GM12878 (cell line): ENCODE measurements around the gene E2F2. TPM values are rescaled to one million over a fixed set of nuclear protein-coding genes. Genes with fewer than 3 reads are reported as not detected.

ENCODE experiments used
- BACH1 ChIP-seq: fragments of 450-650 bp; IDR thresholded peaks from 2 replicates; pipeline ENCODE4 v1.6.1; 2017; ENCODE audit warnings: mild to moderate bottlenecking, borderline replicate concordance
- BRCA1 ChIP-seq: IDR thresholded peaks from 2 replicates; pipeline ENCODE4 v1.6.1; 2011; ENCODE audit warnings: low read depth, low read length, improper control_type of control experiment
- CBX5 ChIP-seq: sonication (generic); IDR thresholded peaks from 2 replicates; pipeline ENCODE4 v1.6.1; 2016; ENCODE audit warnings: low read depth, moderate library complexity, mild to moderate bottlenecking, inconsistent platforms
- CREB1 ChIP-seq: IDR thresholded peaks from 2 replicates; pipeline ENCODE4 v1.6.1; 2012; ENCODE audit warnings: low read depth, mild to moderate bottlenecking, inconsistent platforms
- CTCF ChIP-seq, 3 experiments: IDR thresholded peaks in 2 of 3; conservative IDR thresholded peaks in 1 of 3; 2 replicates each; pipeline ENCODE4 v1.5.1; 2011; ENCODE audit warnings: low read depth in 3 of 3, low read length in 3 of 3, mild to moderate bottlenecking in 3 of 3, control low read depth in 2 of 3, moderate library complexity in 2 of 3, inconsistent platforms in 1 of 3, mixed read lengths in 1 of 3; ENCODE audit not compliant: control insufficient read depth in 2 of 3, insufficient read depth in 1 of 3; ENCODE audit errors: extremely low read depth in 1 of 3
- DPF2 ChIP-seq: fragments of 450-650 bp; IDR thresholded peaks from 2 replicates; pipeline ENCODE4 v1.6.1; 2017; ENCODE audit warnings: mild to moderate bottlenecking
- E2F4 ChIP-seq: IDR thresholded peaks from 2 replicates; pipeline ENCODE4 v1.6.1; 2012; ENCODE audit warnings: low read depth, low read length, improper control_type of control experiment
- ETV6 ChIP-seq, 2 experiments: fragments of 450-650 bp in 1 of 2; IDR thresholded peaks in 1 of 2; conservative IDR thresholded peaks in 1 of 2; 2 replicates each; pipeline ENCODE4 v1.6.1; 2014; ENCODE audit warnings: antibody characterized with exemption in 1 of 2, borderline replicate concordance in 1 of 2, low read depth in 1 of 2, mild to moderate bottlenecking in 1 of 2, moderate library complexity in 1 of 2
- EZH2 ChIP-seq: IDR thresholded peaks from 2 replicates; pipeline ENCODE4 v1.6.1; 2012; ENCODE audit warnings: low read depth, mild to moderate bottlenecking, control low read depth, inconsistent platforms, low read length, borderline replicate concordance; ENCODE audit not compliant: control insufficient read depth
- FOS ChIP-seq: IDR thresholded peaks from 3 replicates; pipeline ENCODE4 v1.6.1; 2011; ENCODE audit warnings: borderline replicate concordance; ENCODE audit not compliant: insufficient read length; ENCODE audit errors: extremely low read depth
- FOXK2 ChIP-seq: fragments of 450-650 bp; IDR thresholded peaks from 2 replicates; pipeline ENCODE4 v1.6.1; 2017; ENCODE audit warnings: mild to moderate bottlenecking, moderate library complexity
- FOXM1 ChIP-seq: IDR thresholded peaks from 2 replicates; pipeline ENCODE4 v1.6.1; 2012; ENCODE audit warnings: low read depth, mild to moderate bottlenecking, inconsistent platforms, low read length, moderate library complexity
- GATAD2B ChIP-seq: fragments of 450-650 bp; conservative IDR thresholded peaks from 2 replicates; pipeline ENCODE4 v1.6.1; 2017; ENCODE audit warnings: low read depth, mild to moderate bottlenecking, moderate library complexity
- HDAC2 ChIP-seq: fragments of 200-600 bp; sonication (generic); IDR thresholded peaks from 2 replicates; pipeline ENCODE4 v1.6.1; 2017
- IRF4 ChIP-seq: IDR thresholded peaks from 2 replicates; pipeline ENCODE4 v1.6.1; 2011; ENCODE audit warnings: low read depth, low read length
- JUND ChIP-seq: IDR thresholded peaks from 2 replicates; pipeline ENCODE4 v1.6.1; 2012; ENCODE audit warnings: low read depth, mild to moderate bottlenecking, low read length, improper control_type of control experiment, moderate library complexity
- PKNOX1 ChIP-seq: fragments of 450-650 bp; IDR thresholded peaks from 2 replicates; pipeline ENCODE4 v1.6.1; 2016; ENCODE audit warnings: mild to moderate bottlenecking
- POLR2AphosphoS2 ChIP-seq: IDR thresholded peaks from 2 replicates; pipeline ENCODE4 v1.6.1; 2011; ENCODE audit warnings: low read depth, mild to moderate bottlenecking, low read length, improper control_type of control experiment, moderate library complexity
- REST ChIP-seq: IDR thresholded peaks from 2 replicates; pipeline ENCODE4 v1.6.1; 2012; ENCODE audit warnings: mild to moderate bottlenecking, low read depth, low read length
- SREBF2 ChIP-seq: IDR thresholded peaks from 2 replicates; pipeline ENCODE4 v1.6.1; 2012; ENCODE audit warnings: mild to moderate bottlenecking, low read length
- STAT3 ChIP-seq: IDR thresholded peaks from 2 replicates; pipeline ENCODE4 v1.6.1; 2011; ENCODE audit warnings: low read depth, low read length, improper control_type of control experiment
- TCF7 ChIP-seq: IDR thresholded peaks from 2 replicates; pipeline ENCODE4 v1.6.1; 2014; ENCODE audit warnings: antibody characterized with exemption, borderline replicate concordance
- YY1 ChIP-seq: IDR thresholded peaks from 2 replicates; pipeline ENCODE4 v1.6.1; 2011; ENCODE audit warnings: low read depth, mild to moderate bottlenecking, low read length
- ZNF207 ChIP-seq: fragments of 450-650 bp; IDR thresholded peaks from 2 replicates; pipeline ENCODE4 v1.6.1; 2014; ENCODE audit warnings: antibody characterized with exemption, mild to moderate bottlenecking, borderline replicate concordance
- polyA plus RNA-seq, 11 experiments: library from polyadenylated mRNA; depleted of rRNA in 4 of 11; unstranded in 6 of 11; stranded (reverse) in 5 of 11; fragments of >200 nt; fragmentation: Nextera tagmentation in 4 of 11; fragmentation: Illumina TruSeq in 1 of 11; extraction: Ambion mirVana in 4 of 11; extraction: Trizol in 1 of 11; gene quantifications; 1 replicate in 1 of 11; 2 replicates in 10 of 11; pipeline versions ENCODE4 v1.2.1 to v1.2.3, GENCODE V29; 2011 to 2016; ENCODE audit warnings: inconsistent platforms in 2 of 11, missing spikeins in 2 of 11, low read depth in 1 of 11
- total RNA-seq, 4 experiments: library from RNA; depleted of rRNA in 3 of 4; stranded (reverse); fragments of >200 nt in 3 of 4; fragmentation: Illumina TruSeq in 1 of 4; extraction: Trizol in 1 of 4; gene quantifications; 2 replicates each; pipeline versions ENCODE4 v1.2.1 to v1.2.3, GENCODE V29; 2013 to 2021

Gene E2F2
- total and polyA plus RNA-seq, 10 of the 15 experiments (the other 5 are each of a cell fraction or from before 2014, with no cell fraction given): 3.8 to 27.2 (median 14.6) TPM

- TF ChIP-seq ETV6 (conservative IDR thresholded peaks at IDR 0.05 in 1 of 2, IDR thresholded peaks at IDR 0.05 in 1 of 2; ENCODE audit: borderline replicate concordance in 1 of 2, low read depth in 1 of 2): peak in 1 of 2 experiments; percentile 42; a peak in 1 of 4 replicates
- no peak for TF ChIP-seq JUND
- no peak for TF ChIP-seq FOXK2
- TF ChIP-seq TCF7: no peak
- peak; percentile 96 to 99 (median 99); a peak in 5 of 6 replicates for TF ChIP-seq CTCF (IDR thresholded peaks at IDR 0.05 in 2 of 3, conservative IDR thresholded peaks at IDR 0.05 in 1 of 3; ENCODE audit: control insufficient read depth in 2 of 3, extremely low read depth in 1 of 3, insufficient read depth in 1 of 3, low read depth in 3 of 3, low read length in 3 of 3)
- TF ChIP-seq BACH1: no peak
- TF ChIP-seq HDAC2: no peak
- no peak for TF ChIP-seq SREBF2
- 0 out of 2 replicates have a peak, but pooled peaks have one; percentile 56 for TF ChIP-seq ZNF207
- TF ChIP-seq POLR2AphosphoS2: no peak
- TF ChIP-seq PKNOX1: peak; percentile 51; the same call in 1 of the 2 replicates
- TF ChIP-seq CBX5: peak; percentile 73; the same call in 1 of the 2 replicates
- TF ChIP-seq IRF4: peak; percentile 72
- TF ChIP-seq E2F4: no peak
- peak; percentile 80 for TF ChIP-seq YY1
- no peak for TF ChIP-seq STAT3
- no peak for TF ChIP-seq FOS
- peak; percentile 64 for TF ChIP-seq DPF2
- 0 out of 2 replicates have a peak, but pooled peaks have one; percentile 55 for TF ChIP-seq FOXM1
- 0 out of 2 replicates have a peak, but pooled peaks have one; percentile 32 for TF ChIP-seq GATAD2B
- TF ChIP-seq EZH2: no peak
- no peak for TF ChIP-seq REST
- TF ChIP-seq BRCA1: no peak
- TF ChIP-seq CREB1: peak; percentile 95
Observed at GRCh38 chr1:23539698-23540266, 8.7 kb upstream of the E2F2 start (continued).
